Ovary (tissue), 3 donors: ENCODE measurements around the gene PLCH2.

Experiments
- EP300 ChIP-seq: sonication (generic); formaldehyde crosslinking; IDR thresholded peaks from one replicate; pipeline ENCODE4 v1.6.1; 2017; ENCODE audit warnings: antibody characterized with exemption
- POLR2A ChIP-seq: fragments of 450-650 bp; IDR thresholded peaks from one replicate; pipeline ENCODE4 v1.6.1; 2017; ENCODE audit warnings: antibody characterized with exemption, mild to moderate bottlenecking, moderate library complexity
- TF ChIP-seq, protein P1 (sequence below), 3 donors: fragments of 450-650 bp in 2 of 3; fragments of 200-600 bp in 1 of 3; IDR thresholded peaks; one replicate each; pipeline versions ENCODE4 v1.5.1 to v1.8.0; 2016 to 2022; ENCODE audit warnings: antibody characterized with exemption in 3 of 3, mild to moderate bottlenecking in 1 of 3
- donor health status: DM: no; HTN: no; CAD: no.

DNA sequence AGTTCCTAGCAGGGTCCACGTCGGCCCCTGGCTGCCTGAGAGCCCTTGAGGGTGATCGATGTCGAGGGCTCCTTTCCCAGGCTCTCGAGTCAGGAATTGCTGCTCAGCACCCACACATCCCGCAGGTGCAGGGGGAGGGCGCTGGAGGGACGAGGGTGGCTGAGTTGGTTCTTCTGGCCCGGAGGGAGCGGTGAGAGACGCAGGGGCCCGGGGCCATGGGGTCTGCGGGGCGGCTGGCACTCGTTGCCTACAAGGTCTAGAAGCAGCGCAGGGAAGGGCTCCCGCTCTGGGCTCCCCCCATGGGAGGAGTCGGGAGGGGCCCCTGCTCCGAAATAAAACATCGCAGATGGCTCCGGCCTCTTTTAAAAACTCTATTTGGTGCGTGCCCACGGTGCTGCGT, 32.1 kb downstream of the PLCH2 start:
- TF ChIP-seq POLR2A (no peak), EP300 (no peak)
- TF ChIP-seq, protein P1, sequence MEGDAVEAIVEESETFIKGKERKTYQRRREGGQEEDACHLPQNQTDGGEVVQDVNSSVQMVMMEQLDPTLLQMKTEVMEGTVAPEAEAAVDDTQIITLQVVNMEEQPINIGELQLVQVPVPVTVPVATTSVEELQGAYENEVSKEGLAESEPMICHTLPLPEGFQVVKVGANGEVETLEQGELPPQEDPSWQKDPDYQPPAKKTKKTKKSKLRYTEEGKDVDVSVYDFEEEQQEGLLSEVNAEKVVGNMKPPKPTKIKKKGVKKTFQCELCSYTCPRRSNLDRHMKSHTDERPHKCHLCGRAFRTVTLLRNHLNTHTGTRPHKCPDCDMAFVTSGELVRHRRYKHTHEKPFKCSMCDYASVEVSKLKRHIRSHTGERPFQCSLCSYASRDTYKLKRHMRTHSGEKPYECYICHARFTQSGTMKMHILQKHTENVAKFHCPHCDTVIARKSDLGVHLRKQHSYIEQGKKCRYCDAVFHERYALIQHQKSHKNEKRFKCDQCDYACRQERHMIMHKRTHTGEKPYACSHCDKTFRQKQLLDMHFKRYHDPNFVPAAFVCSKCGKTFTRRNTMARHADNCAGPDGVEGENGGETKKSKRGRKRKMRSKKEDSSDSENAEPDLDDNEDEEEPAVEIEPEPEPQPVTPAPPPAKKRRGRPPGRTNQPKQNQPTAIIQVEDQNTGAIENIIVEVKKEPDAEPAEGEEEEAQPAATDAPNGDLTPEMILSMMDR (IDR thresholded peaks at IDR 0.05) = no peak
